Left renal cortex interstitium (tissue), 4 donors: ENCODE results near the gene SEC61A1. TPM values are rescaled to one million over a fixed set of nuclear protein-coding genes. Genes with fewer than 3 reads are reported as not detected.

Source experiments
- DNase-seq, 4 donors: peaks; one replicate each; pipeline ENCODE4 v3.0.0-alpha.2; 2013; ENCODE audit warnings: low read depth in 4 of 4, low spot score in 2 of 4, missing footprints in 1 of 4
- polyA plus RNA-seq, 4 donors: library from polyadenylated mRNA; unstranded; fragments of 120-200 nt; gene quantifications; one replicate each; pipeline ENCODE4 v1.2.1, GENCODE V29; 2013; ENCODE audit not compliant: insufficient read length in 4 of 4

The SEC61A1 gene
- polyA plus RNA-seq, 4 donors, result 167 to 190 (median 173) TPM

DNA sequence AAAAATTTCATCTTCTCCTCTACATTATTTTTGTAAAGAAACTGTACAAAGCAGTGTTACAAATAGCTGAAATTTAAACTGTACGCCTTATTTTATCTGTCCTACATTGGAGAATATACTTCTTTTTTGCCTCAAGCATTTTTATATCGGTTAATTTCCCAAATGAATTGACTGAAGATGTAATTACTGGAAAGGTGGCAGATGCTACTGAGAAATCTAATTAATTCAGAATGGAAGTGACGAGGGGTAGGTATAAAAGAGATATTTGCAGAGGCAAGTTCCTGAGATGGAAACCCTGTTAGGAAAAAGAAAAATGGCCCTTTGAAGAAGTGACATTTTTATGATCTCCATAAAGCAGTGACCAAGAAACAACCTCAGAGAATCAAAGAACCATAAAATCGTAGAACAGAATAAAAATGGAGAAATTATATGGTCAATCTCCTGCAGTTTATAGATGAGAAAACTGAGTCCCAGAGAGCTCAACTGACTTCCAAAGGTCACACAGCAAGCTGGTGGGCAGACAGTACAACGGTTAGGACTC lies 51.0 kb downstream of the SEC61A1 start:
- DNase-seq, result no peak

DNA sequence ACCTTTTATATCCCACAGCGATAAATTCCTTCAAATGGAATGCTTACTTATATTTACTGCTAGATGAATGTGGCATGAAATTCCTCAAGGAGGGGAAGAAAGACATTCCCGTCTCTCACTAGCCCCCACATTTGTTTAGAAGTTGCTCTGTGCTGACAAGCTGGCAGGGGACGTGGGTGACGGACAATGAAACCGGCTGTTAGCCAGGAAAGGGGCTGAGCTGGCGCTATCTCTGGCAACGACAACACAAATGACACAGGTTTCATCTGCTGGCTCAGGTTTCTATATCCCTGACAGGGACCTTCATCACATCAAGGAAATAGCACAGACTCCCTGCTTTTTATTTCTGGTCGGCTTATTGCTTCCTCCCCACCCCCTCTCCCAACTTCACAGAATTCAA lies 55.6 kb downstream of the SEC61A1 start:
- DNase-seq, result no peak

DNA sequence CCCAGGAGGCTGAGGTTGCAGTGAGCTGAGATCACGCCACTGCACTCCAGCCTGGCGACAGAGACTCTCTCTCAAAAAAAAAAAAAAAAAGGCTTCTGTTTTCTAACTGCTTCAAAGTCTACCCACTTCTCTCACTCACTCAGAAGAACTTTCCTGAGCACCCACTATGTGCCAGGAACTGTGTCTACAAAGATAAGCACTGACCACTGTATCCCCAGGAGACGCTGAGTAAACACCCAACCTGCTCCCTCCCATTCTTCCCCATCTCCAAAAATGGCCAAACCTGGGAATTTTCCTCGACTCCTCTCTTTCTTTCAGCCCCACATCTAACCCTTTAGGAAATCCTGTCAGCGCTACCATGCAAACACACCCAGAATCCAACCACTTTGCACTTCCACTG lies 58.9 kb downstream of the SEC61A1 start:
- no peak for DNase-seq

DNA sequence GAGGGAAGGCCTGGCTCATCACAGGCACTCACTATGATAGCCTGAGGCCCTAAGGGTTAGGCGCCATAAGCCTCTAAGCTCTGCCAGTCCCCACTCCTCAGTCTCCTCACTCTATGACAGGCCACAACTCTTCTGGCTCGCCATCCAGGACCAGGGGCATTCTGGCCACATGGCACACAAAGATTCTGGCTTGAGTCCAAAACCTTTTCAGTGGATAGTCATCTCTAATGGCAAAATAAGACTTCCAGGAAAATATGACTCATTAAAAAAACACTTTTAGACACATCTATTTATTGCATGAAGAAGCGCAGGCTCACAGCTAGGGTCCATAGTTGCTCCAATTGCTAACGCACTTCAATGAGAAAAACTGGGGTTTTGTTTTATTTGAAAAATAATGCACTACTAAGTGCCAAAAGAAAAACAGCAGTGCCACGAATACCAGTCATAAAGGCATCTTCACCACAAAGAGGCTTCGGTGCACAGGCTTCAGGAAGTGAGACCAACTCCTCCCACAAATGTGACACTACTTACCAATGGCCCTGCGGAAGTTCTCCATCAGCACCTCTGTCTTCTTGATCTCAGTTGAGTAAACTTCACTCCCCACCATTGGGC lies 60.2 kb downstream of the SEC61A1 start:
- DNase-seq, result no peak

DNA sequence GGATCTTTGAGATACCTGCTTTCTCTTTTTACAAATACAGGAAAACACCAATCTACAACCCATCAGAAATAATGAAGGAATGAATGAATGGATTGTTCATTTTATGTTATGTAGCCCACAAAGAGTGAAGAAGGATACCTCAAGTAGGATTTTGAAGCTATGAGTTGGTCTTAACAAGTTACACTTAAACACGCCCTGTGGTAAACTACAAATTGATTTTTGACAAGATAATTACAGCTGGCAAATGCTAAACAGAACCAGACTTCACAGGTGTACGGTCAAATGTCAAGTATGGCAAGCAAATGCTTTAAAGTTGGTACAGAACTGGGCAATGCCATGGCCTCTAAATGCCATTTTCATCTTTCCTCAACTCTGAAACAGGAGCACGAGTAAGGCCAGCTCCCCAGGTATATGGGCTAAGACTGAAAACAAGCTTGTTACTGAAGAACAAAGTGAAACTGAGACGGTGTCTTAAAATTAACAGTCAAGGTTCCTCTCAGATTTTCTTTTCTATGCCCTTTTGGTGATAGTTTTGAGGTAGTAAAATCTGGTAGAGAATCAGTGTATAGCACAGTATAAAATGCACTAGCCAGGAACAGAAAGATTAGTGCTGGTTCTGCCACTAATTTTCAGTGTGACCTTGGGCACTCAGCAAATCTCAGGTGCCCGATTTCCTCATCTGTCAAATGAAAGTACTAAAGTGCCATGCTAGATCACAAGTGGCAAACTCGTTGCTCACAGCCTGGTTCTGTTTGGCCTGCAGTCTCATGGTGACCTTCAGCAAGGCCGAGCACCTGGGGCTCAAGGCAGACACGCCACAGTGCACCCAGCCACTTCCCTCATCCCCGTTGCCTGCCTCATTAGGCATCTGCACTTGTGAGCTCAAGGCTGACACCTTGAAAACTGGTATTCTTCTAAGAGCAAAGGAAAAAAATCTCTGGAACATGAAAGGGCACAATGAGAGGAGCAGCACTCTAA lies 61.9 kb downstream of the SEC61A1 start:
- DNase-seq, result no peak

Other genes starting within 250 kb of the SEC61A1 start
- gene MGLL, start 229.9 kb upstream of the SEC61A1 start, polyA plus RNA-seq, result 10 to 100 TPM; 21.3 to 28.0 (median 26.9) TPM
- gene KBTBD12, start 137.2 kb upstream of the SEC61A1 start, polyA plus RNA-seq, result 1 to 10 TPM in 3 of 4 donors, under 1 TPM in 1; 0.81 to 1.6 (median 1.3) TPM
- gene RUVBL1, start 71.4 kb downstream of the SEC61A1 start, polyA plus RNA-seq, result 10 to 100 TPM; 63.7 to 68.6 (median 68.1) TPM
- 10 to 100 TPM; 21.7 to 29.8 (median 25.5) TPM for gene EEFSEC, start 101.0 kb downstream of the SEC61A1 start, polyA plus RNA-seq